ENCODE measurements around the gene ZGPAT. TPM values are rescaled to one million over a fixed set of nuclear protein-coding genes. Genes with fewer than 3 reads are reported as not detected.
"Not testable (repeated sequence)": the region's sequence is repeated elsewhere in the genome, so short reads cannot be mapped to it uniquely, and the experiment has no call there.

The ZGPAT gene
- total RNA-seq, 1 donor = 33.4 TPM

- DNase-seq (ENCODE audit: low read depth in 2 of 3, low spot score in 2 of 3) = no peak
Observed at GRCh38 chr20:63702036-63702665, 5.7 kb upstream of the ZGPAT start.

GRCh38 chr20:63702751-63703470, 4.9 kb upstream of the ZGPAT start:
- no peak for DNase-seq (ENCODE audit: low read depth in 2 of 3, low spot score in 2 of 3)

GRCh38 chr20:63703471-63703975, 4.3 kb upstream of the ZGPAT start:
- no peak for DNase-seq (ENCODE audit: low read depth in 2 of 3, low spot score in 2 of 3)

GRCh38 chr20:63703976-63704748, 3.7 kb upstream of the ZGPAT start:
- no peak for DNase-seq (ENCODE audit: low read depth in 2 of 3, low spot score in 2 of 3)

GRCh38 chr20:63704749-63705117, 3.1 kb upstream of the ZGPAT start:
- no peak for DNase-seq (ENCODE audit: low read depth in 2 of 3, low spot score in 2 of 3)

- DNase-seq (ENCODE audit: low read depth in 2 of 3, low spot score in 2 of 3) = no peak
Observed at GRCh38 chr20:63705232-63706026, 2.4 kb upstream of the ZGPAT start.

- DNase-seq (ENCODE audit: low read depth in 2 of 3, low spot score in 2 of 3) = no peak
Observed at GRCh38 chr20:63706027-63706695, 1.7 kb upstream of the ZGPAT start.

- peak in 2 of 3 donors; percentile 32 to 45 for DNase-seq (ENCODE audit: low read depth in 2 of 3, low spot score in 2 of 3)
Observed at GRCh38 chr20:63706852-63707557, 834 bp upstream of the ZGPAT start.

- DNase-seq (ENCODE audit: low read depth in 2 of 3, low spot score in 2 of 3) = peak in 1 of 3 donors; percentile 35
Observed at GRCh38 chr20:63708301-63709148, 686 bp downstream of the ZGPAT start.

- no peak for DNase-seq (ENCODE audit: low read depth in 2 of 3, low spot score in 2 of 3)
Observed at GRCh38 chr20:63709149-63709527, 1.3 kb downstream of the ZGPAT start.

- DNase-seq (ENCODE audit: low read depth in 2 of 3, low spot score in 2 of 3) = no peak
Observed at GRCh38 chr20:63711085-63711645, 3.3 kb downstream of the ZGPAT start.

GRCh38 chr20:63712191-63712590, 4.4 kb downstream of the ZGPAT start:
- DNase-seq (ENCODE audit: low read depth in 2 of 3, low spot score in 2 of 3) = no peak

GRCh38 chr20:63714858-63715257, 7.0 kb downstream of the ZGPAT start:
- no peak for DNase-seq (ENCODE audit: low read depth in 2 of 3, low spot score in 2 of 3)

- no peak for DNase-seq (ENCODE audit: low read depth in 2 of 3, low spot score in 2 of 3)
Observed at GRCh38 chr20:63718996-63719395, 11.2 kb downstream of the ZGPAT start.

GRCh38 chr20:63722967-63723622, 15.3 kb downstream of the ZGPAT start:
- DNase-seq (ENCODE audit: low read depth in 2 of 3, low spot score in 2 of 3) = not testable (repeated sequence)

GRCh38 chr20:63730189-63730733, 22.4 kb downstream of the ZGPAT start:
- DNase-seq (ENCODE audit: low read depth in 2 of 3, low spot score in 2 of 3) = not testable (repeated sequence)

- DNase-seq (ENCODE audit: low read depth in 2 of 3, low spot score in 2 of 3) = no peak
Observed at GRCh38 chr20:63731410-63731809, 23.6 kb downstream of the ZGPAT start.

Measured in hematopoietic multipotent progenitor cell (in vitro differentiated cells).